Neural progenitor cell (in vitro differentiated cells): ENCODE results near the gene SLC22A16. TPM values are rescaled to one million over a fixed set of nuclear protein-coding genes. Genes with fewer than 3 reads are reported as not detected.

Experiments
- DNase-seq: peaks from one replicate; pipeline ENCODE4 v3.0.0-alpha.2; 2016; ENCODE audit warnings: low spot score
- H2AFZ ChIP-seq: fragments of 200-600 bp; sonication (generic); replicated peaks from 2 replicates; pipeline ENCODE4 v1.6.1; 2016; ENCODE audit warnings: antibody characterized with exemption
- H3F3A ChIP-seq: fragments of 200-600 bp; sonication (generic); 2 replicates; pipeline ENCODE4 v1.6.1; 2016; ENCODE audit warnings: antibody characterized with exemption, low read depth
- H3K27ac ChIP-seq: fragments of 200-600 bp; sonication (generic); 2 replicates; pipeline ENCODE4 v1.5.1; 2016; ENCODE audit warnings: mild to moderate bottlenecking
- H3K27me3 ChIP-seq: fragments of 200-600 bp; sonication (generic); 2 replicates; pipeline ENCODE4 v1.6.1; 2016; ENCODE audit warnings: mild to moderate bottlenecking, moderate library complexity
- H3K36me3 ChIP-seq: fragments of 200-600 bp; sonication (generic); 2 replicates; pipeline ENCODE4 v1.5.1; 2016
- H3K4me1 ChIP-seq: fragments of 200-600 bp; sonication (generic); 2 replicates; pipeline ENCODE4 v1.6.1; 2016; ENCODE audit warnings: mixed run types
- H3K4me2 ChIP-seq: fragments of 200-600 bp; sonication (generic); 2 replicates; pipeline ENCODE4 v1.6.1; 2016
- H3K4me3 ChIP-seq: fragments of 200-600 bp; sonication (generic); 2 replicates; pipeline ENCODE4 v1.5.1; 2016
- H3K79me2 ChIP-seq: fragments of 200-600 bp; sonication (generic); 2 replicates; pipeline ENCODE4 v1.6.1; 2016; ENCODE audit warnings: low read depth
- H3K9ac ChIP-seq: fragments of 200-600 bp; sonication (generic); 2 replicates; pipeline ENCODE4 v1.6.1; 2016
- H3K9me3 ChIP-seq: fragments of 200-600 bp; sonication (generic); 2 replicates; pipeline ENCODE4 v1.5.1; 2016; ENCODE audit warnings: low read depth
- H4K20me1 ChIP-seq: fragments of 200-600 bp; sonication (generic); 2 replicates; pipeline ENCODE4 v1.6.1; 2016; ENCODE audit warnings: low read depth
- H3K27ac Mint-ChIP-seq: 3 replicates; pipeline ENCODE4 v1.8.0; 2021; ENCODE audit warnings: mixed read lengths
- H3K27me3 Mint-ChIP-seq: 2 replicates; pipeline ENCODE4 v1.8.0; 2022; ENCODE audit warnings: low read depth, mild to moderate bottlenecking, inconsistent platforms, moderate library complexity, mixed read lengths; ENCODE audit not compliant: insufficient read depth
- H3K36me3 Mint-ChIP-seq: 3 replicates; pipeline ENCODE4 v1.8.0; 2021; ENCODE audit warnings: mixed read lengths
- H3K4me1 Mint-ChIP-seq: 3 replicates; pipeline ENCODE4 v1.8.0; 2021; ENCODE audit warnings: mixed read lengths
- H3K4me3 Mint-ChIP-seq: 3 replicates; pipeline ENCODE4 v1.8.0; 2021; ENCODE audit warnings: mild to moderate bottlenecking, moderate library complexity, mixed read lengths
- H3K9me3 Mint-ChIP-seq: 3 replicates; pipeline ENCODE4 v1.8.0; 2020; ENCODE audit warnings: mixed read lengths
- CTCF ChIP-seq: fragments of 200-600 bp; sonication (generic); IDR thresholded peaks from 2 replicates; pipeline ENCODE4 v1.5.1; 2017; ENCODE audit warnings: antibody characterized with exemption, mild to moderate bottlenecking
- EZH2 ChIP-seq: fragments of 200-600 bp; sonication (generic); IDR thresholded peaks from 2 replicates; pipeline ENCODE4 v1.6.1; 2017; ENCODE audit warnings: antibody characterized with exemption, mild to moderate bottlenecking, moderate library complexity
- EZH2phosphoT487 ChIP-seq: fragments of 200-600 bp; sonication (generic); IDR thresholded peaks from 2 replicates; pipeline ENCODE4 v1.6.1; 2017; ENCODE audit warnings: antibody characterized with exemption
- total RNA-seq: library from RNA; depleted of rRNA; stranded (reverse); fragments of >200 nt; gene quantifications from 2 replicates; pipeline ENCODE4 v1.2.3, GENCODE V29; 2015; ENCODE audit warnings: low replicate concordance

SLC22A16 gene
- total RNA-seq, 1 donor from 2014 or later: not detected

- no peak within 1 kb of the TSS for H3K27ac Mint-ChIP-seq
- Histone ChIP-seq H3K36me3 (no peaks in the 10 kb centered on the region), H3K4me2 (no peak within 1 kb of the TSS), H3K27me3 (no peaks in the 10 kb centered on the region), H4K20me1 (no peaks in the 10 kb centered on the region), H3K9me3 (no peaks in the 10 kb centered on the region), H3K9ac (no peak within 1 kb of the TSS), H3K4me3 (no peak within 1 kb of the TSS), H3K27ac (no peak within 1 kb of the TSS), H3K4me1 (no peaks in the 10 kb centered on the region), H2AFZ (no peak within 1 kb of the TSS), H3F3A (no peaks in the 10 kb centered on the region), H3K79me2 (no peaks in the 10 kb centered on the region)
- no peaks in the 10 kb centered on the region for H3K4me1 Mint-ChIP-seq
- DNase-seq: no peak
- TF ChIP-seq EZH2phosphoT487 (no peak), CTCF (no peak), EZH2 (no peak)
- peaks cover 5% of the 10 kb centered on the region for H3K9me3 Mint-ChIP-seq
- no peak within 1 kb of the TSS for H3K4me3 Mint-ChIP-seq
- no peaks in the 10 kb centered on the region for H3K36me3 Mint-ChIP-seq
- peaks cover 4% of the 10 kb centered on the region for H3K27me3 Mint-ChIP-seq
Observed at GRCh38 chr6:110415086-110415916, 61.1 kb downstream of the SLC22A16 start, which contains the start of gene DDO. Gene DDO (minus strand): TSS chr6:110415575. CDS start chr6:110413462, 2,113 bp downstream.

- H3K27me3 Mint-ChIP-seq: peaks cover 4% of the 10 kb centered on the region
- Histone ChIP-seq H3K4me3 (no peak overlapping the region), H3F3A (no peaks in the 10 kb centered on the region), H3K4me2 (no peak overlapping the region), H2AFZ (no peak overlapping the region), H3K4me1 (no peaks in the 10 kb centered on the region), H3K27ac (no peak overlapping the region), H4K20me1 (no peaks in the 10 kb centered on the region), H3K9ac (no peak overlapping the region), H3K79me2 (no peaks in the 10 kb centered on the region), H3K27me3 (no peaks in the 10 kb centered on the region), H3K36me3 (no peaks in the 10 kb centered on the region), H3K9me3 (no peaks in the 10 kb centered on the region)
- TF ChIP-seq EZH2 (no peak), EZH2phosphoT487 (no peak), CTCF (no peak)
- no peak overlapping the region for H3K27ac Mint-ChIP-seq
- no peak for DNase-seq
- H3K36me3 Mint-ChIP-seq: no peaks in the 10 kb centered on the region
- no peak overlapping the region for H3K4me3 Mint-ChIP-seq
- peaks cover 5% of the 10 kb centered on the region for H3K9me3 Mint-ChIP-seq
- H3K4me1 Mint-ChIP-seq: no peaks in the 10 kb centered on the region
Observed at GRCh38 chr6:110414669-110415068, 61.7 kb downstream of the SLC22A16 start.

- no peak overlapping the region for H3K27ac Mint-ChIP-seq
- H3K4me1 Mint-ChIP-seq: no peaks in the 10 kb centered on the region
- Histone ChIP-seq H2AFZ (no peak overlapping the region), H3K79me2 (no peaks in the 10 kb centered on the region), H3K4me3 (no peak overlapping the region), H3K27me3 (no peaks in the 10 kb centered on the region), H4K20me1 (no peaks in the 10 kb centered on the region), H3K4me2 (no peak overlapping the region), H3K9ac (no peak overlapping the region), H3K27ac (no peak overlapping the region), H3K9me3 (no peaks in the 10 kb centered on the region), H3K4me1 (no peaks in the 10 kb centered on the region), H3K36me3 (no peaks in the 10 kb centered on the region), H3F3A (no peaks in the 10 kb centered on the region)
- TF ChIP-seq CTCF (no peak), EZH2phosphoT487 (no peak), EZH2 (no peak)
- no peak overlapping the region for H3K4me3 Mint-ChIP-seq
- DNase-seq: no peak
- peaks cover 4% of the 10 kb centered on the region for H3K27me3 Mint-ChIP-seq
- H3K9me3 Mint-ChIP-seq: peaks cover 5% of the 10 kb centered on the region
- H3K36me3 Mint-ChIP-seq: no peaks in the 10 kb centered on the region
Observed at GRCh38 chr6:110412360-110412759, 64.1 kb downstream of the SLC22A16 start.
